Naive B cell (primary cell): ENCODE data around the gene SMLR1. TPM values are rescaled to one million over a fixed set of nuclear protein-coding genes. Genes with fewer than 3 reads are reported as not detected.

ENCODE experiments used
- ATAC-seq, 2 donors: fragments of 150-1000 bp; cut with Tn5 transposase; 2 replicates each; pipeline ENCODE4 v1.10.0; 2021; ENCODE audit warnings: low read depth in 2 of 2, mild to moderate bottlenecking in 2 of 2, moderate library complexity in 2 of 2
- DNase-seq: peaks from one replicate; pipeline ENCODE4 v3.0.0; 2022
- H3K27ac Mint-ChIP-seq, 6 donors: one replicate each; pipeline ENCODE4 v1.8.0; 2020 to 2022; ENCODE audit warnings: mild to moderate bottlenecking in 6 of 6, mixed read lengths in 6 of 6, moderate library complexity in 5 of 6, inconsistent platforms in 2 of 6
- H3K27me3 Mint-ChIP-seq, 3 donors: one replicate each; pipeline ENCODE4 v1.8.0; 2021 to 2022; ENCODE audit warnings: mixed read lengths in 3 of 3, mild to moderate bottlenecking in 1 of 3
- H3K36me3 Mint-ChIP-seq, 2 donors: one replicate each; pipeline ENCODE4 v1.8.0; 2020 to 2022; ENCODE audit warnings: mixed read lengths in 2 of 2, inconsistent platforms in 1 of 2, mild to moderate bottlenecking in 1 of 2
- H3K4me1 Mint-ChIP-seq, 3 donors: one replicate each; pipeline ENCODE4 v1.8.0; 2020 to 2022; ENCODE audit warnings: mixed read lengths in 3 of 3, inconsistent platforms in 1 of 3, mild to moderate bottlenecking in 1 of 3, moderate library complexity in 1 of 3
- H3K4me3 Mint-ChIP-seq, 8 donors: one replicate each; pipeline ENCODE4 v1.8.0; 2020 to 2022; ENCODE audit warnings: mild to moderate bottlenecking in 8 of 8, mixed read lengths in 8 of 8, moderate library complexity in 8 of 8, inconsistent platforms in 2 of 8
- H3K9me3 Mint-ChIP-seq, 7 donors: one replicate each; pipeline ENCODE4 v1.8.0; 2020 to 2022; ENCODE audit warnings: mixed read lengths in 7 of 7, mild to moderate bottlenecking in 5 of 7, inconsistent platforms in 2 of 7, moderate library complexity in 1 of 7
- polyA plus RNA-seq, 6 donors: library from polyadenylated mRNA; unstranded; fragments of 300-500 nt; fragmentation: Illumina TruSeq; gene quantifications; one replicate each; pipeline ENCODE4 v1.2.3, GENCODE V29; 2021; ENCODE audit warnings: low read depth in 6 of 6

SMLR1 gene
- polyA plus RNA-seq, 6 donors from 2014 or later, result not detected

DNA sequence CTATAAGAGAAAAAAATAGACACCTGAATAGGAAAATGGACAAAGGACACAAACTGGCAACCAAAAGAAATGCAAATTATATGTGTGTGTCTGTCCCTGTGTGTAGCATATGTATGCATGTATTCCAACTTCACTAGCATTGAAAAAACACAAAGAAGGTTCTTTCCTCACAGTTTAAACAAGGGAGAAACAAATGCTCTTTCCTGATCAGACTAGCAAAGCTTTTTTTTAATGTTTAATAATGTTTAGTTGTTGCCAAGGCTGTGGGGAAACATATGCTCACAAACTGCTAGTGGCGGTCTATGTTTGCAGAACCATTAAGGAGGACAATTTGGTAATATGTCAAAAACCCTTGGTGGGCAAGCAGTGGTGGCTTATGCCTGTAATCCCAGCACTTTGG lies 22.4 kb downstream of the SMLR1 start:
- H3K9me3 Mint-ChIP-seq, result no peaks in the 10 kb centered on the region
- no peak for ATAC-seq
- no peak overlapping the region for H3K4me3 Mint-ChIP-seq

DNA sequence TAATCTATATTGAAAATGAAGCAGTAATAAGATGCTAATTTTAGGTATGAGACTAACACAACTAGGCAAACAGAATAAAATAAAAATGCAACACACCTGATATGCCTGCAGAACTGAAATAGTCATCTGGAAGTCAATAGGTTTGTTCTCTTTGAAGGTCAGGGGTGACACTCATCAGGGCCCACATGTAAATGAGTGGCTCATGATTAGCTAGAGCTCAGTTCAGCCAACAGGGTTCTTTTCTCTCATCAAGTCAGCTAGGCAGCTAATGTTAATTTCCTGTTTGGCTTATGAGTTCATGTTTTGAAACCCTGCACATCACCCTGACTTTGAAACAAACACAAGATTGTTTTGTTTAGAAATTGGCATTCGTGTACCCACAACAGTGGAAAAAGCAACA lies 23.8 kb downstream of the SMLR1 start:
- Mint-ChIP-seq H3K27ac (peak overlapping the region in 2 of 6 donors; percentile 18 to 28), H3K4me1 (peaks cover 30 to 40% (median 35%) of the 10 kb centered on the region in 3 donors), H3K27me3 (no peaks in the 10 kb centered on the region), H3K9me3 (peaks cover 0 to 2% (median 0%) of the 10 kb centered on the region in 7 donors), H3K36me3 (peaks cover 17 to 19% of the 10 kb centered on the region in 2 donors), H3K4me3 (no peak overlapping the region)
- DNase-seq, result no peak
- ATAC-seq, result no peak

More for the DNA sequence above, 22.4 kb downstream of the SMLR1 start:
- Mint-ChIP-seq H3K27ac (peak overlapping the region in 1 of 6 donors; percentile 69), H3K4me1 (peaks cover 30 to 40% (median 35%) of the 10 kb centered on the region in 3 donors), H3K36me3 (peaks cover 9 to 19% of the 10 kb centered on the region in 2 donors), H3K27me3 (no peaks in the 10 kb centered on the region)
- DNase-seq, result no peak

DNA sequence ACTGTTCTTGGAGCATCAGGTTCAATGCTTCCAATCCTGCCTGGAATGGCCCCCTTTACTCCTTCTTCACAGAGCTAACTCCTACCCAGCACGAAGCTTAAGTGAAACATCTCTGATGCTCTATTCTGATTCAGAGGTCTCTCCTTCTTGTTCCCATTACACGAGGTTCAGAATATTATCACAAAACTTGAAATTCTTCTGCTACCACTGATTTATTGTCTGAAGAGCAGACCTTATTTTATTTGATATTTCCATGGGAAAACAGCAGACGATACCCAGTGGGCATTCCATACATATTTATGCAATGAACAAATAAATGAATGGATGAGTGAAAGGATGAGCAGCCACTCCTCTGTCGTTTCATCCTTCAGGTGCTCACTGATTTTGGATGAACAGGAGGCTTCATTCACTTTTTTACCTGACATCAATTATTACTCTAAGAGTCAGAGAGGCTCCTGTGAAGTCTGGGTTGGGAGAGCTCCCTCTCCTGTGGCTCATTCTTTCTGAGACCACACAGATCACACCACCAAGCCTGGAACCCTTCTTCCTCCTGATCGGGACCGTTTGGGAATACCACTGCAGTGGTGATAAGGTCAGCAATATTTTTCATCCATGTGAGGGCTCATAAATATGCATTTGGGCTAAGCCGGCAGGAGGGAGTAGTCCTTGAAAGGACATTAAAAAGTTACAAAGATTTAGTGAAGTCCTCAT lies 25.8 kb downstream of the SMLR1 start:
- H3K36me3 Mint-ChIP-seq, result peaks cover 21 to 24% of the 10 kb centered on the region in 2 donors
- no peak for ATAC-seq

DNA sequence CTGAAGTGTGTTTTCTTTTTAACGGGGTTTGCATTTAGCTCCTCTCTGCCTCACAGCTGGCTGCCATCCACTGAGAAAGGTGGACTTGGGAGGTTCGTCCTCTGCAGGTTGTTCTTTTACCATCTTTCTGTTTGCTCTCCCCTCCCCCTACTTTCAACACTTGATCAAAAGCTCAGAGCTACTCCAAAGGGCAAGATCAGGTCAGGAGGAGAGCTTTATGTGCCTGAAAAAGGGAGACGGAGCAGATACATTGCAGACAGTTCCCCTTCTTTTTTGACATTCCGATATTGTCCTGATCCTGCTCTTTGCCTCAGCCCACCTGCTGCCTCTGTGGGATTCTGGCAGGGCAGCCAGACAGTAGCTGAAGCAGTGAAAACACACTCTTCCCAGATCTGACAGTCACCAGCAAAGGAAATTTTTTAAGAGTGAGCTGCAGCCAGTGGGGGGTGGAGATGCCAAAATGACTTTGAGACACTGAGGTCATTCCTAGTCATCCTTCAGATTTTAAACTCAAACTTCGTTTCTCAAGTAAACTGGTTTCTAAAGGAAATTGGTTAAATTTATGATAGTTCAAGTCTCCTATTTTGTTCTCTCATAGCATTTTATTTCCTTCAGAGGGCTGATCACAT lies 26.5 kb downstream of the SMLR1 start:
- Mint-ChIP-seq H3K36me3 (peaks cover 28 to 29% of the 10 kb centered on the region in 2 donors), H3K4me1 (peaks cover 13 to 18% (median 15%) of the 10 kb centered on the region in 3 donors), H3K9me3 (peaks cover 0 to 2% (median 0%) of the 10 kb centered on the region in 7 donors), H3K4me3 (peak overlapping the region in 1 of 8 donors; percentile 20), H3K27me3 (no peaks in the 10 kb centered on the region), H3K27ac (no peak overlapping the region)
- no peak for ATAC-seq
- DNase-seq, result no peak

More for the DNA sequence above, 25.8 kb downstream of the SMLR1 start:
- no peak for DNase-seq
- H3K4me1 Mint-ChIP-seq, result peaks cover 20 to 24% (median 21%) of the 10 kb centered on the region in 3 donors
- no peak overlapping the region for H3K4me3 Mint-ChIP-seq
- H3K27ac Mint-ChIP-seq, result peak overlapping the region in 1 of 6 donors; percentile 18
- H3K9me3 Mint-ChIP-seq, result peaks cover 0 to 2% (median 0%) of the 10 kb centered on the region in 7 donors
- H3K27me3 Mint-ChIP-seq, result no peaks in the 10 kb centered on the region

GRCh38 chr6:130858054-130858453 lies 30.8 kb downstream of the SMLR1 start:
- Mint-ChIP-seq H3K36me3 (peaks cover 33 to 40% of the 10 kb centered on the region in 2 donors), H3K27ac (peak overlapping the region in 1 of 6 donors; percentile 59), H3K27me3 (no peaks in the 10 kb centered on the region), H3K4me1 (no peaks in the 10 kb centered on the region), H3K9me3 (peaks cover 0 to 2% (median 0%) of the 10 kb centered on the region in 7 donors), H3K4me3 (no peak overlapping the region)
- ATAC-seq (no peak), DNase-seq (no peak)

DNA sequence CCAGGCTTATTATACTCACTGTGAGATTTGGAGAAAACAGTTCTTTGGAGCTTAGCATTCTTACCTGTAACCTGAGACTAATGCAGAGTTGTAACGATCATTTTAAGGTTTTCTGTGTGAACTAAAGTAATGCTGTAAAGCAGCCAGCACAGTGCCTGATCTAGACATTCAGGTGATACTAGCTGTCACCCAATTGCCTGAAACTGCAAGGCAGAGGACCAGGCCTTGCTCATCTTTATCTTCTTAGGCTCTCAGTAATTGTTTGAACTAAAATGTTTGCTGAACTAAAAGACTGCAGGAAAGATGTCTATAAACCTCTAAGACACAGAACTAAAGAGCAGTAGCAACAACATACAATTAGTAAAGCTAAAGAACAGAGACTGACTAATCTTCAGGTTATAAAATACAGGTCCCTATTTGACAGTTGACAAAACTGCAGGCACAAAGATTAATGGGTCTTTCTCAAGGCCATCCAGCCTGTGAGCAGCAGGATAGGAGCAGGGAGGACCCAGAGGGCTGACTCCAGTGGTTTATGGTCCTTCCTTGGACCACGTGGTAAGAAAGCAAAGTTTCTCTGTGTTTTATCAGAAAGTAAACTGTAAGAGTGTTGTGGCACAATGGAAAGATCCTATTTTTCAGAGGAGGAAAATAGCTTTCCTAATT lies 31.4 kb downstream of the SMLR1 start:
- ATAC-seq (no peak), DNase-seq (no peak)
- Mint-ChIP-seq H3K4me3 (no peak overlapping the region), H3K36me3 (peaks cover 34 to 40% of the 10 kb centered on the region in 2 donors), H3K4me1 (no peaks in the 10 kb centered on the region), H3K9me3 (peaks cover 0 to 2% (median 0%) of the 10 kb centered on the region in 7 donors), H3K27me3 (no peaks in the 10 kb centered on the region), H3K27ac (peak overlapping the region in 1 of 6 donors; percentile 59)

GRCh38 chr6:130859161-130859867 lies 32.1 kb downstream of the SMLR1 start:
- H3K9me3 Mint-ChIP-seq, result peaks cover 0 to 2% (median 0%) of the 10 kb centered on the region in 7 donors
- H3K36me3 Mint-ChIP-seq, result peaks cover 34 to 39% of the 10 kb centered on the region in 2 donors
- no peaks in the 10 kb centered on the region for H3K4me1 Mint-ChIP-seq
- H3K27me3 Mint-ChIP-seq, result no peaks in the 10 kb centered on the region
- H3K4me3 Mint-ChIP-seq, result peak overlapping the region in 1 of 8 donors; percentile 9
- ATAC-seq (no peak), DNase-seq (no peak)
- H3K27ac Mint-ChIP-seq, result peak overlapping the region in 1 of 6 donors; percentile 42

DNA sequence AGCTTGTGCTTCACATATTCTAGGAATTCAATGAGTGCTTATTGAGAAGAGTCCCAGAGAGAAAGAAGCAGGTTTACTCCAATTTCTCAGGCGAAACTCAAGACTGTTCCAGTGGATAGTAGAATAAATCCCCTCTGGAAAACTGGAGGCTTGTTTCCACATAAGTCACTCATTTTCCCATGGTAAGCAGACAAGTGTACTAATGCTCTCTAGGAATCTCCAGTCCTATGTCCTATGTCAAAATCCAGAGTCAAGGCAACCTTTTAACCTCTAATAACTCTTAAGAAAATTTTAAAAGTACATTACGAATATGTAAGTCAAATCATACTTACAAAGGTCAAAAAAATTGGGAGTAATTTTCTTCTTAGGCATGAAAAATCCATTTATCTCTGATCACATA lies 35.2 kb downstream of the SMLR1 start:
- H3K9me3 Mint-ChIP-seq, result no peaks in the 10 kb centered on the region
- DNase-seq (no peak), ATAC-seq (no peak)
- peaks cover 26 to 52% of the 10 kb centered on the region in 2 donors for H3K36me3 Mint-ChIP-seq
- H3K27me3 Mint-ChIP-seq, result no peaks in the 10 kb centered on the region
- H3K4me3 Mint-ChIP-seq, result no peak overlapping the region
- H3K27ac Mint-ChIP-seq, result no peak overlapping the region
- no peaks in the 10 kb centered on the region for H3K4me1 Mint-ChIP-seq

DNA sequence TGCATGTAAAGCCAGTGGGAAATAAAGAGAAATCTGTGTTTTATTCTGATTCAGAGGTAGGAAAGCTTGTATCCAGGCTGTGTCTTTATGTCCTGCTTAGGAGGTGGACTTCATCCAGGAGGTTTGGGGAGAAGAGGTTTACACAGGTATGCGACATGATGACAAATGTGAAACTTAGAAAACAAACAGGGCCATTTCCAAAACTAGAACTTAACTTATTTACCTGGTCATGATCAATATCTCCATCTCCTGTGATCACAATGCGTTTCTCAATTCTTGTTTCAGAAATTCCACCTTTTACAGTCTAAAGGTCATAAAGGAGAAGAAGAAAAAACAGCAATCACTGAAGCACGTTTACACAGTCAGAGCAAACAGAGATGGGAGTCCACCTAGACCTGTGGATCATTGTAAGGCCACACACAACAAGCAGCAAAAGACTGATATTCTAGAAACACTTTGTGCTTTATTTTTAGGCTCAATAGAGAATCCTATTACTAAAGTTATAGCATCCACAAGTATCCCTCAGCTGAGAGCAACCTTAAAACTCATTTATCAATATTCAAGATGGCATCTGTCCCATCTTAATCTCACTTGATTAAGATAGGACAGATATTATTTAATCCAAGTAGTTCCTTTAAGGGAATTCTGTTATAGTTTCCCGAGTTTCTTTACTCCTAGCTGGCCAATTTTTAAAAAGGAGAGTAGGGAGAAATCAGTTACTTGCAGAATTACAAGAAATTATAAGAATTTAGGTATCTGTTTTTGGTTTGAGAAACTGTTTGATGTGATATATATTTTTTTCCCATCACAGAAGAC lies 36.4 kb downstream of the SMLR1 start:
- no peaks in the 10 kb centered on the region for H3K4me1 Mint-ChIP-seq
- peak overlapping the region in 1 of 6 donors; percentile 44 for H3K27ac Mint-ChIP-seq
- no peaks in the 10 kb centered on the region for H3K27me3 Mint-ChIP-seq
- H3K4me3 Mint-ChIP-seq, result no peak overlapping the region
- peaks cover 16 to 42% of the 10 kb centered on the region in 2 donors for H3K36me3 Mint-ChIP-seq
- no peaks in the 10 kb centered on the region for H3K9me3 Mint-ChIP-seq
- no peak for ATAC-seq
- DNase-seq, result no peak

GRCh38 chr6:130864344-130864743 lies 37.1 kb downstream of the SMLR1 start:
- no peak for DNase-seq
- Mint-ChIP-seq H3K27me3 (no peaks in the 10 kb centered on the region), H3K4me3 (no peak overlapping the region), H3K36me3 (peaks cover 16 to 44% of the 10 kb centered on the region in 2 donors), H3K9me3 (no peaks in the 10 kb centered on the region), H3K27ac (no peak overlapping the region), H3K4me1 (no peaks in the 10 kb centered on the region)
- ATAC-seq, result no peak

DNA sequence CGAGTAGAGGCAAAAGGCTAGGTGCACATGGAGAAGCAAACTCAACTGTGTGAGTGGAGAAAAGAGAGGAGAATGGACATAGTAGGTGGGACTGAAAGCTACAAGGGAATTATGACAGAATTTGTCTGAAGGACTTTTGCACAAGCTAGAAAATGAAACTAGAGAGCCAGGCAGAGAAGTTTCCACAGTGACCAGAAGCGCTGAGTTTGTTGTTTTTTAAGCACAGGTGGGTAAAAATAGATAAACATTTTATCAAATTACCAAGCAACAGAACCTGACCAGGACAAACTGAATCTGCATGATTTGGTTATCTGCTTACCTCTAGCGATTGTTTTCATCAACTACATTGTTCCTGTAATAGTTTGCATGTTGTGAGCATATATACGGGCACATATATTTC lies 38.6 kb downstream of the SMLR1 start:
- Mint-ChIP-seq H3K27me3 (no peaks in the 10 kb centered on the region), H3K4me3 (no peak overlapping the region), H3K9me3 (no peaks in the 10 kb centered on the region), H3K36me3 (peaks cover 18 to 47% of the 10 kb centered on the region in 2 donors), H3K4me1 (no peaks in the 10 kb centered on the region), H3K27ac (no peak overlapping the region)
- DNase-seq, result no peak
- ATAC-seq, result no peak

- Mint-ChIP-seq H3K27ac (no peak overlapping the region), H3K36me3 (peaks cover 12 to 24% of the 10 kb centered on the region in 2 donors), H3K9me3 (no peaks in the 10 kb centered on the region), H3K4me3 (no peak overlapping the region), H3K27me3 (no peaks in the 10 kb centered on the region), H3K4me1 (peaks cover 3 to 5% (median 5%) of the 10 kb centered on the region in 3 donors)
- ATAC-seq, result no peak
- no peak for DNase-seq
These were observed 42.5 kb downstream of the SMLR1 start for GRCh38 chr6:130869681-130870080.
